Neural cell (in vitro differentiated cells): ENCODE measurements around the gene TMCC1. TPM values are rescaled to one million over a fixed set of nuclear protein-coding genes. Genes with fewer than 3 reads are reported as not detected.

ENCODE experiments used
- H2AFZ ChIP-seq: fragments of 200-600, 300-800 bp; sonication (generic), shearing (Covaris generic); 2 replicates; pipeline ENCODE4 v1.6.0; 2014; ENCODE audit warnings: low read depth, mild to moderate bottlenecking, antibody characterized with exemption, low read length, moderate library complexity
- H3F3A ChIP-seq: fragments of 200-600 bp; shearing (Covaris generic); 2 replicates; pipeline ENCODE4 v1.6.1; 2016; ENCODE audit warnings: mild to moderate bottlenecking, moderate library complexity, mixed read lengths, antibody characterized with exemption, low read length; ENCODE audit not compliant: insufficient read depth, poor library complexity, severe bottlenecking
- H3K27ac ChIP-seq: fragments of 200-600, 300-800 bp; sonication (generic), shearing (Covaris generic); 2 replicates; pipeline ENCODE4 v1.5.1; 2014; ENCODE audit warnings: mild to moderate bottlenecking, low read length, moderate library complexity
- H3K27me3 ChIP-seq: fragments of 300-800, 200-600 bp; sonication (generic), shearing (Covaris generic); 2 replicates; pipeline ENCODE4 v1.6.0; 2014; ENCODE audit warnings: mild to moderate bottlenecking, low read depth, low read length, moderate library complexity; ENCODE audit not compliant: insufficient read depth
- H3K36me3 ChIP-seq: fragments of 300-800, 200-600 bp; sonication (generic), shearing (Covaris generic); 2 replicates; pipeline ENCODE4 v1.5.1; 2014; ENCODE audit warnings: mild to moderate bottlenecking, antibody characterized with exemption, low read length, moderate library complexity; ENCODE audit not compliant: insufficient read depth
- H3K4me2 ChIP-seq: fragments of 300-800, 200-600 bp; sonication (generic), shearing (Covaris generic); 2 replicates; pipeline ENCODE4 v1.6.0; 2014; ENCODE audit warnings: mild to moderate bottlenecking, low read length
- H3K4me3 ChIP-seq: fragments of 300-800, 200-600 bp; sonication (generic), shearing (Covaris generic); 2 replicates; pipeline ENCODE4 v1.5.1; 2014; ENCODE audit warnings: mild to moderate bottlenecking, low read length, moderate library complexity
- H3K79me2 ChIP-seq: fragments of 200-600 bp; shearing (Covaris generic); replicated peaks from 2 replicates; pipeline ENCODE4 v1.6.0; 2014; ENCODE audit warnings: mild to moderate bottlenecking, low read length, moderate library complexity; ENCODE audit not compliant: insufficient read depth
- H3K9ac ChIP-seq: fragments of 300-800, 200-600 bp; sonication (generic), shearing (Covaris generic); 2 replicates; pipeline ENCODE4 v1.6.1; 2016; ENCODE audit warnings: mild to moderate bottlenecking, low read length, mixed read lengths
- H3K9me2 ChIP-seq: fragments of 200-600 bp; shearing (Covaris generic); 2 replicates; pipeline ENCODE4 v1.6.1; 2016; ENCODE audit warnings: mild to moderate bottlenecking, low read length, mixed read lengths; ENCODE audit not compliant: insufficient read depth
- H3K9me3 ChIP-seq: fragments of 200-600, 300-800 bp; sonication (generic), shearing (Covaris generic); 2 replicates; pipeline ENCODE4 v1.6.1; 2016; ENCODE audit warnings: mild to moderate bottlenecking, mixed run types, low read length, moderate library complexity, mixed read lengths
- H4K20me1 ChIP-seq: fragments of 200-600 bp; shearing (Covaris generic); 2 replicates; pipeline ENCODE4 v1.6.1; 2016; ENCODE audit warnings: mild to moderate bottlenecking, mixed run types; ENCODE audit not compliant: insufficient read depth
- CTCF ChIP-seq: fragments of 450-650 bp; IDR thresholded peaks from 2 replicates; pipeline ENCODE4 v1.5.1; 2014; ENCODE audit warnings: antibody characterized with exemption, mild to moderate bottlenecking, moderate library complexity; ENCODE audit not compliant: poor library complexity, severe bottlenecking
- EP300 ChIP-seq: fragments of 450-650 bp; conservative IDR thresholded peaks from 2 replicates; pipeline ENCODE4 v1.6.1; 2014; ENCODE audit warnings: antibody characterized with exemption, mild to moderate bottlenecking, moderate library complexity; ENCODE audit not compliant: poor library complexity, severe bottlenecking
- EZH2 ChIP-seq: fragments of 200-600, 300-800 bp; shearing (Covaris generic), sonication (generic); IDR thresholded peaks from 2 replicates; pipeline ENCODE4 v1.6.1; 2014; ENCODE audit warnings: antibody characterized with exemption, low read length, borderline replicate concordance, mild to moderate bottlenecking; ENCODE audit not compliant: insufficient read depth, poor library complexity, severe bottlenecking
- MXI1 ChIP-seq: fragments of 450-650 bp; conservative IDR thresholded peaks from 2 replicates; pipeline ENCODE4 v1.6.1; 2014; ENCODE audit warnings: antibody characterized with exemption, mild to moderate bottlenecking; ENCODE audit not compliant: poor library complexity, severe bottlenecking
- POLR2AphosphoS5 ChIP-seq: IDR thresholded peaks from 2 replicates; pipeline ENCODE4 v1.6.1; 2012
- RAD21 ChIP-seq: fragments of 450-650 bp; conservative IDR thresholded peaks from 2 replicates; pipeline ENCODE4 v1.6.1; 2014; ENCODE audit warnings: antibody characterized with exemption, mild to moderate bottlenecking, moderate library complexity
- REST ChIP-seq: IDR thresholded peaks from 2 replicates; pipeline ENCODE4 v1.6.1; 2012; ENCODE audit warnings: borderline replicate concordance
- SMC3 ChIP-seq: fragments of 450-650 bp; conservative IDR thresholded peaks from 2 replicates; pipeline ENCODE4 v1.6.1; 2014; ENCODE audit warnings: antibody characterized with exemption, mild to moderate bottlenecking, moderate library complexity; ENCODE audit not compliant: poor library complexity
- TAF1 ChIP-seq: IDR thresholded peaks from 2 replicates; pipeline ENCODE4 v1.6.1; 2012; ENCODE audit warnings: low read depth
- polyA plus RNA-seq: library from polyadenylated mRNA; depleted of rRNA; stranded (reverse); fragments of >200 nt; gene quantifications from 2 replicates; pipeline ENCODE4 v1.2.3, GENCODE V29; 2014

TMCC1 gene
- polyA plus RNA-seq, 1 donor from 2014 or later, result 25.0 TPM

- no peak overlapping the region for H3K27ac ChIP-seq
- no peaks in the 10 kb centered on the region for H4K20me1 ChIP-seq
- no peak overlapping the region for H3K4me2 ChIP-seq
Observed at GRCh38 chr3:129608087-129608935, 285.2 kb downstream of the TMCC1 start.

More at GRCh38 chr3:129608087-129608935, 285.2 kb downstream of the TMCC1 start:
- Histone ChIP-seq H3K27me3 (peaks cover 50% of the 10 kb centered on the region), H2AFZ (no peak overlapping the region), H3K36me3 (no peaks in the 10 kb centered on the region), H3K79me2 (no peaks in the 10 kb centered on the region), H3F3A (no peaks in the 10 kb centered on the region), H3K9me3 (no peaks in the 10 kb centered on the region), H3K4me3 (no peak overlapping the region), H3K9ac (no peak overlapping the region), H3K9me2 (no peaks in the 10 kb centered on the region)
- no peak for TF ChIP-seq RAD21
- TF ChIP-seq TAF1, result no peak
- TF ChIP-seq POLR2AphosphoS5, result no peak
- TF ChIP-seq EP300, result no peak
- TF ChIP-seq MXI1, result no peak
- TF ChIP-seq CTCF, result no peak
- TF ChIP-seq EZH2, result no peak
- no peak for TF ChIP-seq SMC3
- no peak for TF ChIP-seq REST
